NB4 (cell line): Measurements from ENCODE around the gene ANKRD65.

ENCODE experiments used
- DNase-seq: peaks from one replicate; pipeline ENCODE4 v3.0.0; 2010; ENCODE audit warnings: low read depth
- H3K4me3 ChIP-seq: one replicate; pipeline ENCODE4 v1.5.1; 2011; ENCODE audit warnings: mild to moderate bottlenecking, low read depth, low read length, moderate library complexity
- MYC ChIP-seq: IDR thresholded peaks from 2 replicates; pipeline ENCODE4 v1.6.1; 2011; ENCODE audit warnings: low read depth, low read length
- POLR2A ChIP-seq: IDR thresholded peaks from 2 replicates; pipeline ENCODE4 v1.6.1; 2011; ENCODE audit warnings: mild to moderate bottlenecking; ENCODE audit not compliant: insufficient read length; ENCODE audit errors: extremely low read depth
- TF ChIP-seq, protein P1 (sequence below): IDR thresholded peaks from one replicate; pipeline ENCODE4 v1.5.1; 2012; ENCODE audit warnings: low read depth, low read length
- TF ChIP-seq, protein P2 (sequence below): IDR thresholded peaks from 2 replicates; pipeline ENCODE4 v1.6.1; 2011; ENCODE audit warnings: low read depth, low read length

The ANKRD65 gene

DNA sequence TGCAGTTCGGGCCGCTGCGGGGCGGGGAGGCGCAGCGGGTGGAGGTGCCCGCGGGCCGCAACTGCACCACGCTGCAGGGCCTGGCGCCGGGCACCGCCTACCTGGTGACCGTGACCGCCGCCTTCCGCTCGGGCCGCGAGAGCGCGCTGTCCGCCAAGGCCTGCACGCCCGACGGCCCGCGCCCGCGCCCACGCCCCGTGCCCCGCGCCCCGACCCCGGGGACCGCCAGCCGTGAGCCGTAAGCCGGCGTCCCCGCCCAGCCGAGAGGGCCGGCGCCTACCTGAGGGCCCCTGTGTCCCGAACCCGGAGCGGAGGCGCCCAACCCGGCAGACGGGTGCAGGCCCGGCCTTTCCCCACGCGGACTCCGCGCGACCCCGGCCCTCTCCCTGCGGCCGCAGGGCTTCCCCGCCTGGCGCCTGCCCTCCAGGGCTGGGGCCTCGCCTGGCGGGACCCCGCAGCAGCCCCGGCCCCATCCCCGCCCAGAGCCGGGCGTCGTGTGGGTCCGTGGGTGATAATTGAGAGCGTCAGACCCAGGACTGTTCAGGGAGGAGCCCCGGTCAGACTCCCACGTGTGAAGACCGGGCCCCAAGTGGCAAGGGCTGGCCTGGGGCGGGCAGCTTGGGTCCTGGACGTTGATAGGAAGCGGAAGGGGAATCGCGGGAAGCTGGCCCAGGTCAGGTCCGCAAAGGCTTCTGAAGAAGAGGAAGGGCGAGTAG, 18.6 kb upstream of the ANKRD65 start:
- TF ChIP-seq MYC, result no peak
- TF ChIP-seq, protein P1, sequence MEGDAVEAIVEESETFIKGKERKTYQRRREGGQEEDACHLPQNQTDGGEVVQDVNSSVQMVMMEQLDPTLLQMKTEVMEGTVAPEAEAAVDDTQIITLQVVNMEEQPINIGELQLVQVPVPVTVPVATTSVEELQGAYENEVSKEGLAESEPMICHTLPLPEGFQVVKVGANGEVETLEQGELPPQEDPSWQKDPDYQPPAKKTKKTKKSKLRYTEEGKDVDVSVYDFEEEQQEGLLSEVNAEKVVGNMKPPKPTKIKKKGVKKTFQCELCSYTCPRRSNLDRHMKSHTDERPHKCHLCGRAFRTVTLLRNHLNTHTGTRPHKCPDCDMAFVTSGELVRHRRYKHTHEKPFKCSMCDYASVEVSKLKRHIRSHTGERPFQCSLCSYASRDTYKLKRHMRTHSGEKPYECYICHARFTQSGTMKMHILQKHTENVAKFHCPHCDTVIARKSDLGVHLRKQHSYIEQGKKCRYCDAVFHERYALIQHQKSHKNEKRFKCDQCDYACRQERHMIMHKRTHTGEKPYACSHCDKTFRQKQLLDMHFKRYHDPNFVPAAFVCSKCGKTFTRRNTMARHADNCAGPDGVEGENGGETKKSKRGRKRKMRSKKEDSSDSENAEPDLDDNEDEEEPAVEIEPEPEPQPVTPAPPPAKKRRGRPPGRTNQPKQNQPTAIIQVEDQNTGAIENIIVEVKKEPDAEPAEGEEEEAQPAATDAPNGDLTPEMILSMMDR, result no peak
- TF ChIP-seq POLR2A, result no peak
- TF ChIP-seq, protein P2, sequence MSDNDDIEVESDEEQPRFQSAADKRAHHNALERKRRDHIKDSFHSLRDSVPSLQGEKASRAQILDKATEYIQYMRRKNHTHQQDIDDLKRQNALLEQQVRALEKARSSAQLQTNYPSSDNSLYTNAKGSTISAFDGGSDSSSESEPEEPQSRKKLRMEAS, result no peak
- H3K4me3 ChIP-seq, result no peak overlapping the region
- DNase-seq, result no peak

DNA sequence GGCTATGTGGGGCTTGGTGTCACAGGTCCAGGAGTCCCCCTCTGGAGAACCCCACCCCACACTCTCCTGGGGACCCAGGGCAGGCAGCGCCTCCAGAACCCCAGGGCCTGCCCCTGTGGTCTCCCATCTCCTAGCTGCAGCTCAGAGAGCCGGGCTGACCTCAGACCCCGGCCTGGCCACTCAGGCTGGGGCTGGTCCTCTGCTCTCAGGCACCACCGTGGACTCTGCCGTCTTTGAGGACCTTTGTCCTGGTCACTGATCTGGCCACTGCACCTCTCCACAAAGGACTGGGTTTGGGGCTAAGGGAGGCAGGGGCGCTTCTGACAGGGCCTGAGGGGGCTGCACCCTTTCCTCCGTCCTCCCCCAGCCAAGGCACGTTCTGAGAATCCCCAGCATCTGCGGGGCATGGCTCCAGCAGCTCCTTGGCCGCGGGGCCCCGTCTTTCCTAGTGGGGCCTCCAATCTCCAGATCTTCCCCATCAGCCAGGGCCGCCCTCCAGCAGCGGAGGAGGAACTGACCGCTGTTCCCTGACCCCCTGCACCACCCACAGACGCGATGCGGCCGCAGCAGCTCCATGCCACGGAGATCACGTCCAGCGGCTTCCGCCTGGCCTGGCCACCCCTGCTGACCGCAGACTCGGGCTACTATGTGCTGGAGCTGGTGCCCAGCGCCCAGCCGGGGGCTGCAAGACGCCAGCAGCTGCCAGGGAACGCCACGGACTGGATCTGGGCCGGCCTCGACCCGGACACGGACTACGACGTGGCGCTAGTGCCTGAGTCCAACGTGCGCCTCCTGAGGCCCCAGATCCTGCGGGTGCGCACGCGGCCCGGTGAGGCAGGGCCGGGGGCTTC, 17.7 kb upstream of the ANKRD65 start:
- TF ChIP-seq POLR2A, result no peak
- H3K4me3 ChIP-seq, result no peak overlapping the region
- no peak for DNase-seq

DNA sequence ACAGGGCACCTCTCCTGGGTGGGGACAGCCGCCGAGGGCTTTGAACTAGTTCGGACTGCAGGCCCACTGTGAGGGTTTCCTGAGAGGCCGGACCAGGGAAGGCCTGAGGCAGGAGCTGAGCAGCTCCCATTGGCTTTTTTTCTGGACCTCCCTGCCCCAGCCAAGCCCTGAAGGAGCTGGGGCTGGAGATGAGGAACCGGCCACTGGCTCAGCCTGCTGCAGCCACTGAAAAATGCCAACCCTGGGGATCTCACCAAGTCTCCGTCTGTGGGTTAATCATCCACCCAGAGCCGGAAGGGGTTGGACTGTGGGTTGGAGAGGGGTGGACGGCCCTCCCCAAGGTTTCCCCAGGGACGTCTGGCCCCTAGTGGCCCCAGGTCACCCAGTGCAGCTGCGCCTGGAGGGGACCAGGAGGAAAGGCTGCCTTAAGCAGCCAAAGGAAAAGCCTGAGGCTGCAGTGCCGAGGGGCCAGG, 16.9 kb upstream of the ANKRD65 start:
- no peak for TF ChIP-seq MYC
- TF ChIP-seq, protein P2, result peak; percentile 19; the same call in 1 of the 2 replicates
- TF ChIP-seq, protein P1, result no peak
- no peak overlapping the region for H3K4me3 ChIP-seq
- peak; percentile 95 for DNase-seq

DNA sequence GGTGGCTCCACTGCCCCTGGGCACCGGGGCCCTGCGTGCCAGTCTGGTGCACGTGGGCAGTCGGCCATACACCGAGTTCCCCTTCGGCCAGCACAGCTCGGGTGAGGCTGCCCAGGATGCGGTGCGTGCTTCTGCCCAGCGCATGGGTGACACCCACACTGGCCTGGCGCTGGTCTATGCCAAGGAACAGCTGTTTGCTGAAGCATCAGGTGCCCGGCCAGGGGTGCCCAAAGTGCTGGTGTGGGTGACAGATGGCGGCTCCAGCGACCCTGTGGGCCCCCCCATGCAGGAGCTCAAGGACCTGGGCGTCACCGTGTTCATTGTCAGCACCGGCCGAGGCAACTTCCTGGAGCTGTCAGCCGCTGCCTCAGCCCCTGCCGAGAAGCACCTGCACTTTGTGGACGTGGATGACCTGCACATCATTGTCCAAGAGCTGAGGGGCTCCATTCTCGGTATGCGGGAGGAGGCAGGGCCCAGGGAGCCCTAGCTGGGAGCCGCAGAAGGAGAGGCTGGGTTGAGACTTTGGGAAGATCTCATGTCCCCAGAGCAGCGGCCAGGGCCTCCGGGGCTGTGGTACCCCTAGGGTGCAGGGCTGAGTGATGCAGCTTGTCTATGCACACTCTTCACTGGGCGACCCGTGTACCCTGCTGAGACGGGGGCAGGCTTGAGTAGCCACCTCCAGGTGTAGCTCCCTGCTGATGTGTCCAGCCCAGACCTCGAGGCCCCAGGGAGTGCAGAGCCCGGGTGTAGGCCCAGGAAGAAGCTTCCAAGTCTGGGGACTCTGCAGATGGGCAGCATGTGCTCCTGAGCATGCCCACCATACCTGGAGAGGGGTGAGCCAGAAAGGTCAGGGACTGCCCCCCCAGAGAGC, 16.2 kb upstream of the ANKRD65 start:
- DNase-seq, result no peak
- TF ChIP-seq MYC (no peak), POLR2A (no peak)
- TF ChIP-seq, protein P2, result no peak
- TF ChIP-seq, protein P1, result no peak
- no peak overlapping the region for H3K4me3 ChIP-seq

DNA sequence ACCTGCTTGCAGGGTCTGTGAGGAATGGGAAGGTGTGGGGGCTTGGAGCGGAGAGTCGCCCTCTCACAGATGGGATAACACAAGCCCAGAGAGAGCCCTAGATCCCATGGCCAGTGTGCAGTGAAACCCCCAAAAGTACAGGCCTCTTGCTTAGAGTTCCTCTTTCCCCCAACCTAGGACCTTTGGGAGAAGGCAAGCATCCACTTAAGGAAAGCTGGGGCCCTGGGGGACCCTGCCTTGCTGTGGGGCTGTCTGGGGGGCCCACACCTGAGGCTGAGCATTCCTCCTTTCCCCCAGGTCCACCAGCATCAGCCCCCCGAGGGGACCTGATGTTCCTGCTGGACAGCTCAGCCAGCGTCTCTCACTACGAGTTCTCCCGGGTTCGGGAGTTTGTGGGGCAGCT, 15.6 kb upstream of the ANKRD65 start:
- DNase-seq, result no peak
- TF ChIP-seq, protein P1, result no peak
- TF ChIP-seq, protein P2, result no peak
- TF ChIP-seq POLR2A, result no peak
- TF ChIP-seq MYC, result no peak
- no peak overlapping the region for H3K4me3 ChIP-seq
